HL-60 (cell line): ENCODE data around the gene SLC41A3.
"Not testable (repeated sequence)": the region's sequence is repeated elsewhere in the genome, so short reads cannot be mapped to it uniquely, and the experiment has no call there.

Experiments used
- DNase-seq, 2 experiments: peaks; one replicate each; pipeline ENCODE4 v3.0.0-alpha.2; 2010 to 2020; ENCODE audit warnings: low read depth in 1 of 2, low spot score in 1 of 2
- H3K27ac ChIP-seq: fragments of 250-450 bp; sonication (Bioruptor Pico); replicated peaks from 2 replicates; pipeline ENCODE4 v1.5.1; 2020; ENCODE audit warnings: mild to moderate bottlenecking, moderate library complexity
- H3K27me3 ChIP-seq: fragments of 250-450 bp; sonication (Bioruptor Pico); 2 replicates; pipeline ENCODE4 v1.5.1; 2021; ENCODE audit warnings: mild to moderate bottlenecking, moderate library complexity; ENCODE audit not compliant: insufficient read depth, poor library complexity, severe bottlenecking
- H3K4me3 ChIP-seq: replicated peaks from 2 replicates; pipeline ENCODE4 v1.5.1; 2011; ENCODE audit warnings: mild to moderate bottlenecking, control low read depth, low read length; ENCODE audit not compliant: insufficient read depth
- CTCF ChIP-seq: IDR thresholded peaks from one replicate; pipeline ENCODE4 v1.5.1; 2011; ENCODE audit warnings: low read length, control low read depth, inconsistent platforms; ENCODE audit not compliant: insufficient read depth
- GABPA ChIP-seq: IDR thresholded peaks from 2 replicates; pipeline ENCODE4 v1.6.1; 2012; ENCODE audit warnings: low read depth
- POLR2AphosphoS5 ChIP-seq: IDR thresholded peaks from 2 replicates; pipeline ENCODE4 v1.6.1; 2012; ENCODE audit warnings: low read depth
- SPI1 ChIP-seq: IDR thresholded peaks from 2 replicates; pipeline ENCODE4 v1.6.1; 2012; ENCODE audit warnings: low read depth, mild to moderate bottlenecking, borderline replicate concordance
- TF ChIP-seq, protein P1 (sequence below): IDR thresholded peaks from 2 replicates; pipeline ENCODE4 v1.6.1; 2012; ENCODE audit warnings: low read depth; ENCODE audit not compliant: insufficient replicate concordance

Gene SLC41A3

GRCh38 chr3:126098391-126098858 lies 14.5 kb upstream of the SLC41A3 start:
- H3K27me3 ChIP-seq = no peaks in the 10 kb centered on the region
- no peak for DNase-seq
- TF ChIP-seq, protein P1, sequence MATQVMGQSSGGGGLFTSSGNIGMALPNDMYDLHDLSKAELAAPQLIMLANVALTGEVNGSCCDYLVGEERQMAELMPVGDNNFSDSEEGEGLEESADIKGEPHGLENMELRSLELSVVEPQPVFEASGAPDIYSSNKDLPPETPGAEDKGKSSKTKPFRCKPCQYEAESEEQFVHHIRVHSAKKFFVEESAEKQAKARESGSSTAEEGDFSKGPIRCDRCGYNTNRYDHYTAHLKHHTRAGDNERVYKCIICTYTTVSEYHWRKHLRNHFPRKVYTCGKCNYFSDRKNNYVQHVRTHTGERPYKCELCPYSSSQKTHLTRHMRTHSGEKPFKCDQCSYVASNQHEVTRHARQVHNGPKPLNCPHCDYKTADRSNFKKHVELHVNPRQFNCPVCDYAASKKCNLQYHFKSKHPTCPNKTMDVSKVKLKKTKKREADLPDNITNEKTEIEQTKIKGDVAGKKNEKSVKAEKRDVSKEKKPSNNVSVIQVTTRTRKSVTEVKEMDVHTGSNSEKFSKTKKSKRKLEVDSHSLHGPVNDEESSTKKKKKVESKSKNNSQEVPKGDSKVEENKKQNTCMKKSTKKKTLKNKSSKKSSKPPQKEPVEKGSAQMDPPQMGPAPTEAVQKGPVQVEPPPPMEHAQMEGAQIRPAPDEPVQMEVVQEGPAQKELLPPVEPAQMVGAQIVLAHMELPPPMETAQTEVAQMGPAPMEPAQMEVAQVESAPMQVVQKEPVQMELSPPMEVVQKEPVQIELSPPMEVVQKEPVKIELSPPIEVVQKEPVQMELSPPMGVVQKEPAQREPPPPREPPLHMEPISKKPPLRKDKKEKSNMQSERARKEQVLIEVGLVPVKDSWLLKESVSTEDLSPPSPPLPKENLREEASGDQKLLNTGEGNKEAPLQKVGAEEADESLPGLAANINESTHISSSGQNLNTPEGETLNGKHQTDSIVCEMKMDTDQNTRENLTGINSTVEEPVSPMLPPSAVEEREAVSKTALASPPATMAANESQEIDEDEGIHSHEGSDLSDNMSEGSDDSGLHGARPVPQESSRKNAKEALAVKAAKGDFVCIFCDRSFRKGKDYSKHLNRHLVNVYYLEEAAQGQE = no peak
- TF ChIP-seq CTCF (no peak), SPI1 (no peak), GABPA (no peak), POLR2AphosphoS5 (no peak)
- H3K27ac ChIP-seq = no peak overlapping the region
- no peak overlapping the region for H3K4me3 ChIP-seq

GRCh38 chr3:126097801-126098200 lies 13.9 kb upstream of the SLC41A3 start:
- no peak overlapping the region for H3K27ac ChIP-seq
- TF ChIP-seq CTCF (no peak), SPI1 (no peak), GABPA (no peak), POLR2AphosphoS5 (no peak)
- TF ChIP-seq, protein P1 = no peak
- no peaks in the 10 kb centered on the region for H3K27me3 ChIP-seq
- no peak for DNase-seq
- H3K4me3 ChIP-seq = no peak overlapping the region

DNA sequence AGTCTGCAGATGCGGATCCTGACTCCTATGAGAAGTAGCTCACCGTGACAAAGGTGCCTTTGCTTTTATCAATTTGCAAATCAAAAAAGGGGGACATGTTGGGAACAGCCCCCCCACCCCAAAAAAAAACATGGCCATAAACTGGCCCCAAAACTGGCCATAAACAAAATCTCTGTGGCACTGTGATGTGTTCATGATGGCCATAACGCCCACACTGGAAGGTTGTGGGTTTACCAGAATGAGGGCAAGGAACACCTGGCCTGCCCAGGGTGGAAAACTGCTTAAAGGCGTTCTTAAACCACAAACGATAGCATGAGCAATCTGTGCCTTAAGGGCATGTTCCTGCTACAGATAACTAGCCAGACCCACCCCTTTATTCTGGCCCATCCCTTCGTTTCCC lies 12.3 kb upstream of the SLC41A3 start:
- not testable (repeated sequence) for H3K27ac ChIP-seq, H3K4me3 ChIP-seq, DNase-seq, H3K27me3 ChIP-seq

- not testable (repeated sequence) for H3K27ac ChIP-seq, DNase-seq, H3K4me3 ChIP-seq, H3K27me3 ChIP-seq
These were observed 8.2 kb upstream of the SLC41A3 start for GRCh38 chr3:126092128-126092527.

- H3K4me3 ChIP-seq = no peak overlapping the region
- no peaks in the 10 kb centered on the region for H3K27me3 ChIP-seq
- TF ChIP-seq SPI1 = no peak
- TF ChIP-seq GABPA = no peak
- TF ChIP-seq CTCF = no peak
- no peak for TF ChIP-seq POLR2AphosphoS5
- TF ChIP-seq, protein P1 = no peak
- no peak overlapping the region for H3K27ac ChIP-seq
- no peak for DNase-seq
These were observed 3.7 kb upstream of the SLC41A3 start for GRCh38 chr3:126087552-126088175.
